Ectodermal cell (in vitro differentiated cells): ENCODE results near the gene PRPSAP2.
"Not testable (repeated sequence)": the region's sequence is repeated elsewhere in the genome, so short reads cannot be mapped to it uniquely, and the experiment has no call there.

Experiments
- H3K27ac ChIP-seq: 2 replicates; pipeline ENCODE4 v1.7.0; 2013; ENCODE audit warnings: mild to moderate bottlenecking, low read depth, low read length; ENCODE audit not compliant: insufficient read depth, poor library complexity, severe bottlenecking
- H3K27me3 ChIP-seq: 2 replicates; pipeline ENCODE4 v1.7.0; 2013; ENCODE audit warnings: mild to moderate bottlenecking, low read length; ENCODE audit not compliant: insufficient read depth, control insufficient read depth, poor library complexity, severe bottlenecking
- H3K36me3 ChIP-seq: one replicate; pipeline ENCODE4 v1.7.0; 2013; ENCODE audit warnings: low read length; ENCODE audit not compliant: control insufficient read depth, insufficient read depth
- H3K4me1 ChIP-seq: one replicate; pipeline ENCODE4 v1.7.0; 2013; ENCODE audit warnings: low read length; ENCODE audit not compliant: control insufficient read depth, insufficient read depth
- H3K4me3 ChIP-seq: 2 replicates; pipeline ENCODE4 v1.7.0; 2013; ENCODE audit warnings: low read depth, low read length, control low read depth; ENCODE audit not compliant: insufficient read depth
- H3K9me3 ChIP-seq: 2 replicates; pipeline ENCODE4 v1.7.0; 2013; ENCODE audit warnings: mild to moderate bottlenecking, low read length, moderate library complexity; ENCODE audit not compliant: control insufficient read depth
- WGBS, 2 experiments: methylation state at CpG; one replicate each; pipeline ENCODE4 v1.1.7; 2013; ENCODE audit warnings: missing lambda C conversion rate in 2 of 2; 5-methylcytosine and 5-hydroxymethylcytosine counted together

PRPSAP2 gene

DNA sequence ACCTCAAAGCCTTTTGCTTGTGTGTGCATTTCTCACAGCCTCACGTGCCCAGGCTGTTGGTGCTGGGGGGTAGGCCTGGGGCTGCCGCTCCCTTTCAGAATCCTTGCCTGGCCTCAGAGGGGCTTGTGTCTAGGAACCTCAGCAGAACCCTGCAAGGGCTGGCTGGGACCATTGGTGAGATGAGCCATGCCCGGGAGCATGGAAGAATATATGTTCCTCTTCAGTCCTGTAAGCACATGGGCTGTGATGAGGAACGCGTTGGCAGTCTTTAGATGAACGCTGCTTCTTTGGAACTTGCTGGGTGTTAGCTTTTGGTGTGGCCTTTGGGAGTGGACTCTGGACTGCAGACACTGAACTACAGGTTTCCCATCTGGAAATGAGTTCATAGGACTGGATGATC is 62.0 kb downstream of the PRPSAP2 start:
- WGBS, 2 experiments, result 83 to 89% methylated on average over 6 of the region's 6 CpGs

DNA sequence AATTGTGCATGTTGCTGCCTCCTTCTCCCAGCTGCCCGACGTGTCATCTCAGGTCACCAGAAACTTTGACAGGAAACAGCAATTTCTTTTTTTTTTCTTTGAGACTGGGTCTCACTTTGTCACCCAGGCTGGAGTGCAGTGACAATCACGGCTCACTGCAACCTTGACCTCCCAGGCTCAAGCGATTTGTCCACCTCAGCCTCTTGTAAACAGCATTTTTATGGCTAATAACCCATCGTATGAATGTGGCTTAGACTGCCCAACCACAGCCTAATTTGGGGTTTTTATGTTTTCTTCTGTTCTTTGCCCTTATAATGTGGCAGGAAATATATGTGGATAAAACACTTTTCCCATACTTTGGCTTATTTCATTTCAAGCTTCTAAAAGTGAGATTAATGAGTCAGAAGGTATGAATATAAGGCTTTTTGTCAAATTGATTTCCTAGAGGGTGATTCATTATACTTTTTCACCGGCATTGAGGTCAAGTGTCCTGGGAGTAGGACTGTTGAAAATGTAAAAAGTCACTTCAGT is 63.0 kb downstream of the PRPSAP2 start:
- Histone ChIP-seq H3K4me3 (no peak overlapping the region), H3K4me1 (no peaks in the 10 kb centered on the region), H3K27me3 (no peaks in the 10 kb centered on the region), H3K27ac (no peak overlapping the region), H3K9me3 (no peaks in the 10 kb centered on the region), H3K36me3 (peaks cover 18% of the 10 kb centered on the region)
- 91 to 94% methylated on average over 6 of the region's 6 CpGs for WGBS, 2 experiments

More for the DNA sequence above, 62.0 kb downstream of the PRPSAP2 start:
- no peaks in the 10 kb centered on the region for H3K9me3 ChIP-seq
- no peaks in the 10 kb centered on the region for H3K4me1 ChIP-seq
- H3K27ac ChIP-seq, result no peak overlapping the region
- H3K36me3 ChIP-seq, result peaks cover 25% of the 10 kb centered on the region
- H3K27me3 ChIP-seq, result no peaks in the 10 kb centered on the region
- H3K4me3 ChIP-seq, result no peak overlapping the region

DNA sequence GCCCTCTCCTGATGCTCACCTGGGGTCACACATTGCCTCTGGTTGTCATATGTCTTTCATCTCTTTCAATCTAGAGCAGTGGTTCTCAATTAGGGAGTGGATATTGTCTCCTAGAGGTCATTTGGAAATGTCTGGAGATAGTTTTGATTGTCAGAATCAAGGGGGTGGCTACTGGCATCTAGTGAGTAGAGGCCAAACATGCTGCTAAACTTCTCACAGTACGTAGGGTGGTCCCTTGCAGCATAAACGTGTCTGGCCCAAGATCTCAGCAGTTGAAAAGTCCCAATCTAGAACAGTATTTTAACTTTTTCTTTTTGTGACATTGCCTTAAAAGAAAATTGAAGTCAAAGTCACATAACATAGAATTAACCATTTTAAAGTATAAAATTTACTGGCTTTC is 63.6 kb downstream of the PRPSAP2 start:
- Histone ChIP-seq H3K36me3 (peaks cover 16% of the 10 kb centered on the region), H3K9me3 (no peaks in the 10 kb centered on the region), H3K27ac (no peak overlapping the region), H3K4me1 (no peaks in the 10 kb centered on the region), H3K4me3 (no peak overlapping the region), H3K27me3 (no peaks in the 10 kb centered on the region)
- 84 to 89% methylated on average over 2 of the region's 2 CpGs for WGBS, 2 experiments

DNA sequence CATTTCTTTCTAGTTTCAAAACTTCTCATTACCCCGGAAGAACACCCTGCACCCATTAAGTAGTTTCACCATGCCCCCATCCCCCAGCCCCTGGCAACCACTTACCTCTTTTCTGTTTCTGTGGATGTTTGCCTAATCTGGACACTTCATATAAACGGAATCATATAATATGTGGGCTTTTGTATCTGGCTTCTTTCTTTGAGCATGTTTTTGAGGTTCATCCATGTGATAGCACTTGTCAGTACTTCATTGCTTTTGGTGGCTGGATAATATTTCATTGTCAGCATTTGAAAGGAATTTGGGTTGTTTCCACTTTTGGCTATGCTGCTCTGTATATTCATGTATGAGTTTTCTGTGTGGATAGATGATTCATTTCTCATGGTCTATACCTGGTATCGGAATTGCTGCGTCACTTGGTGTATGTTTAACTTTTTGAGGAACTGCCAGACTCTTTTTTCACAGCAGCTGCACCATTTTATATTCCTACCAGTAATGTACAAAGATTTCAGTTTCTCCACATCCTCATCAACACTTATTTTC is 64.1 kb downstream of the PRPSAP2 start:
- Histone ChIP-seq H3K9me3 (no peaks in the 10 kb centered on the region), H3K27me3 (no peaks in the 10 kb centered on the region), H3K4me1 (no peaks in the 10 kb centered on the region), H3K36me3 (peaks cover 16% of the 10 kb centered on the region), H3K27ac (no peak overlapping the region), H3K4me3 (no peak overlapping the region)
- WGBS, 2 experiments, result 97 to 100% methylated on average over 4 of the region's 4 CpGs

DNA sequence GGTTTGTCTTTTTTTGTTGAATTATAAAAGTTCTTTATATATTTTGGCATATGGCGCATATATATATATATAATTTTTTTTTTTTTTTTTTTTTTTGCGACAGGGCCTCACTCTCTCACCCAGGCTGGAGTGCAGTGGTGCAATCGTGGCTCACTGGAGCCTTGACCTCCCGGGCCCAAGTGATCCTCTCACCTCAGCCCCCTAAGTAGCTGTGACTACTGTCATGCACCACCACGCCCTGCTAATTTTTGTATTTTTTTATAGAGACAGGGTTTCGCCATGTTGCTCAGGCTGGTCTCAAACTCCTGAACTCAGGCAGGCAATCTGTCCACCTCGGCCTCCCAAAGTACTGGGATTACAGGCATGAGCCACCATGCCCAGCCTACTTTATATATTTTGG is 64.7 kb downstream of the PRPSAP2 start:
- H3K36me3 ChIP-seq, result peaks cover 16% of the 10 kb centered on the region
- 94 to 95% methylated on average over 5 to 6 of the region's 7 CpGs for WGBS, 2 experiments
- not testable (repeated sequence) for H3K9me3 ChIP-seq, H3K27me3 ChIP-seq, H3K4me1 ChIP-seq, H3K27ac ChIP-seq, H3K4me3 ChIP-seq

DNA sequence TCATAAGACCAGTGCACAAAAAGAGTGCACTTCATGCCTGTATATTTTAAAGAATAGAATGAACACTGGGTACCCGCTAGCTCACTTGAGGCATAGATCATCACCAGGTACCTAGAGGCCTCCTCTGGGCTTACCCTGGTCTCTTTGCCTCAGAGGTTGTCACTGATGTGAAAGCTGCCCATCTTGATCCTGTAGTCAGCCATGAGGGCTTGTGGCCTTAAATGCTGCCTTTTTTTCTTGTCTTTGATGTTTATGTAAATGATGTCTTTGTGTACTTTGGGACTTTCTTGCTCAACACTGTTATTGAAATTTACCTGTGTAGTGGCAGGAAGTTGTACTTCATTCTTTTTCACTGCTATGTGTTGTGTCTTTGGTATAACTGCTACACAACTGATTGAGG is 67.3 kb downstream of the PRPSAP2 start:
- H3K27me3 ChIP-seq, result no peaks in the 10 kb centered on the region
- H3K36me3 ChIP-seq, result peaks cover 18% of the 10 kb centered on the region
- no peak overlapping the region for H3K27ac ChIP-seq
- H3K4me1 ChIP-seq, result no peaks in the 10 kb centered on the region
- no peak overlapping the region for H3K4me3 ChIP-seq
- WGBS, 2 experiments, result 96 to 97% methylated on average over 1 of the region's 1 CpG
- no peaks in the 10 kb centered on the region for H3K9me3 ChIP-seq

DNA sequence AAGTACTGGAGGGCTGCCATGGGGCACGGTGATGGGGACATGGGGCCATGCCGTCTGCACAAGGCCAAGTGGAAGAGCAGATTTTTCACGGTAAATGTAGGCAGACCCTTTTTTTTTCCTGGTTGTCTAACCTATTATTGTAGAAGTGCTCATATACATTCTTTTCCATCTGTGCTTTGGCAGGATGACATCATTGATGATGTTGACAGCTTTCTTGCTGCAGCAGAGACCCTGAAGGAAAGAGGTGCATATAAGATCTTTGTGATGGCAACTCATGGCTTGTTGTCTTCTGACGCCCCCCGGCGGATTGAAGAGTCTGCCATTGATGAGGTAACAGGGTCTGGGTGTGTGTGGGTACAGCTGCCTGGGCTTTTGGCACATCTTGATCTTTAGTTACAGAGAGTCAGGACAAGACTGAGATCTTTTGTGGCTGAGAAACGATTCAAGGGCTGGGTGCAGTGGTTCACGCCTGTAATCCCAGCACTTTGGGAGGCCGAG is 70.7 kb downstream of the PRPSAP2 start:
- Histone ChIP-seq H3K27ac (no peak overlapping the region), H3K9me3 (no peaks in the 10 kb centered on the region), H3K4me1 (no peaks in the 10 kb centered on the region), H3K27me3 (no peaks in the 10 kb centered on the region), H3K36me3 (peaks cover 23% of the 10 kb centered on the region), H3K4me3 (no peak overlapping the region)
- 93 to 95% methylated on average over 9 of the region's 9 CpGs for WGBS, 2 experiments

DNA sequence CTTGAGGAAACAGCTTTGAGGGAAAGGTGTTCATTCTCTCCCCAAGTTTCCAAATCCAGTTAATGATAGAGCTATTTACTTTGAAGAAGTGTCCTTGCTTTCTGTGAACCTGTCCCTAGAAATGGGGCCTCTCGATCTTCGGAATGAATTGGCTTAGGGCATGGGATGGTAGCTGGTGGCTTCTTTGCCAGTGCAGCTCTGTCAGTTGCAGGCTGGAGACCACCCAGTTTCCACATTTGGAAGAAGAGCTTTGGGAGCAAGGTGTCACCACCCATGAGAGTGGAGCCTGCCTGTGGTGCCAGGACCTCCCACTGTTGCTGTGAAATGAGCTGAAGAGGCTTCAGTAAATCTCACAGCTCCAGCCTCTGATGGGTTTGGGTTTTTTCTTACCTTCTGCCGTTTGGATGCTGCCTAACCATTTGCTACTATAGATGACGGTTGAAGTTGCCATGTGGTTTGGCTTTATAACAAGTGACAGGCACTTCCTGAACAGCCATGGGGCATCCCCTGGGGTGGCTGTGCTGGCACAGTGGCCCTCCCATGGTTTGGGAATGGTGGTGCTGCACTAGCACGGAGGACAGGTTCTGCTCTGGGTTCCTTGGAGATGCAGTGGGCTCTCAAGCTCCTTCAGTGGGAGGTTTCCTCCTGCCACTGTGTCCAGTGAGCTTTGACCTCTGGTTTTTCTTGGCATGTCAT is 74.6 kb downstream of the PRPSAP2 start:
- no peaks in the 10 kb centered on the region for H3K4me1 ChIP-seq
- H3K4me3 ChIP-seq, result no peak overlapping the region
- peaks cover 18% of the 10 kb centered on the region for H3K36me3 ChIP-seq
- no peak overlapping the region for H3K27ac ChIP-seq
- WGBS, 2 experiments, result 94 to 95% methylated on average over 5 of the region's 5 CpGs
- H3K27me3 ChIP-seq, result no peaks in the 10 kb centered on the region
- H3K9me3 ChIP-seq, result no peaks in the 10 kb centered on the region

DNA sequence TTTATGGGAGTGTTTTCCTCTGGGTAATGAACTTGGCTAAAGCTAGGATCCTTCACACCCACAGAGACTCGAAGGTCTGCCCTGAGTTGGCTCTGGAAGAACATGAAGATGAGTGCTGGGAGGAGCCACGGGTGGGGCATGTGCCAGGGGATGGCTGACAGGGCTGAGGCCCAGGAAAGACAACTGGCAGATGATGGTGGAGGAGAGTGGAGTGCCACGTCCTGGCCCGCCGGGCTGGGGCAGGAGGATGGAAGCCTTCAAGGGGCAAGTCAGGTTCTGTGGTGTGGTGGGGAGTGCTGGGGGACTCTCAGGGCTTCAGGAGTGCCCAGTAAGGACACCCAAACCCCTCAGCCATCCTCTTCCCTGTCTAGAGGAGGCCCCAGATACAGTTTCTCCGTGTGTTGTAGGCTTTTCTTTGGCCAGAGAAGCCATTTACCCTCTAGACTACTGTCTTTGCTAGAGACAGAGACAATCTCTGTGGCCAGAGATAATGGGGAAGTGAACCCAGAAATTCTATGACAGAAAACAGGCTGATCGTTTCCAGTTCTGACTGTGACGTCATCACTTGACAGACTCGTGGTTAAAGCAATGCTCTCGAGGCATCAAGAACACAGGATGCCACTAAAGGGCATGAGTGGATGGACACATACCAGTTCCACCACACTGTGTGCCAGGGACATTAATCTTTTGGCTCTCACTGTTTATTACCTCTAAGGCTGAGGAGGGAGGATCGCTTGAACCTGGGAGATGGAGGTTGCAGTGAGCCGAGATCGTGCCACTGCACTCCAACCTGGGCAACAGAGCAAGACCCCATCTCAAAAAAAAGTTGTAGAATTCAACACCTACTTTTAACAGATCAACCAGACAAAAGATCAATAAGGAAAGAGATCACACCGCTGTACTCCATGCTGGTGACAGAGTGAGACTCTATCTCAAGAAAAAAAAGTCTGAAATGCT is 75.4 kb downstream of the PRPSAP2 start:
- Histone ChIP-seq H3K9me3 (no peaks in the 10 kb centered on the region), H3K36me3 (peaks cover 16% of the 10 kb centered on the region), H3K27me3 (no peaks in the 10 kb centered on the region), H3K4me1 (no peaks in the 10 kb centered on the region), H3K4me3 (no peak overlapping the region), H3K27ac (no peak overlapping the region)
- WGBS, 2 experiments, result 92 to 94% methylated on average over 14 of the region's 14 CpGs
